Fibroblast of lung (primary cell): ENCODE results near the gene DCUN1D2. TPM values are rescaled to one million over a fixed set of nuclear protein-coding genes. Genes with fewer than 3 reads are reported as not detected.

Experiments used
- DNase-seq, 2 donors: peaks; one replicate each; pipeline versions ENCODE4 v3.0.0 to v3.0.0-alpha.2; 2010; ENCODE audit warnings: low read depth in 2 of 2
- H2AFZ ChIP-seq: 2 replicates; pipeline ENCODE4 v1.5.1; 2012; ENCODE audit warnings: low read length, control low read depth, inconsistent platforms
- H3K27ac ChIP-seq: 2 replicates; pipeline ENCODE4 v1.5.1; 2011; ENCODE audit warnings: low read length, control low read depth; ENCODE audit not compliant: insufficient read depth
- H3K27me3 ChIP-seq: 2 replicates; pipeline ENCODE4 v1.5.1; 2011; ENCODE audit warnings: mild to moderate bottlenecking, low read length; ENCODE audit not compliant: control insufficient read depth, insufficient read depth
- H3K36me3 ChIP-seq: 2 replicates; pipeline ENCODE4 v1.5.1; 2011; ENCODE audit warnings: low read length; ENCODE audit not compliant: control insufficient read depth, insufficient read depth
- H3K4me1 ChIP-seq: 2 replicates; pipeline ENCODE4 v1.5.1; 2011; ENCODE audit warnings: low read length; ENCODE audit not compliant: control insufficient read depth, insufficient read depth; ENCODE audit errors: extremely low read depth
- H3K4me2 ChIP-seq: 2 replicates; pipeline ENCODE4 v1.5.1; 2011; ENCODE audit warnings: low read length, control low read depth; ENCODE audit not compliant: insufficient read depth; ENCODE audit errors: extremely low read depth
- H3K4me3 ChIP-seq, 4 experiments: fragments of 200-600 bp in 1 of 4; sonication (generic) in 1 of 4; replicated peaks in 1 of 4; 2 replicates each; pipeline ENCODE4 v1.5.1; 2011 to 2016; ENCODE audit warnings: low read length in 4 of 4, low read depth in 3 of 4, mild to moderate bottlenecking in 3 of 4, control low read depth in 2 of 4, inconsistent platforms in 1 of 4, mixed read lengths in 1 of 4; ENCODE audit not compliant: insufficient read depth in 1 of 4; ENCODE audit errors: control extremely low read depth in 1 of 4
- H3K79me2 ChIP-seq: 2 replicates; pipeline ENCODE4 v1.5.1; 2012; ENCODE audit warnings: mild to moderate bottlenecking, low read length, inconsistent platforms; ENCODE audit not compliant: control insufficient read depth, insufficient read depth
- H3K9ac ChIP-seq: 2 replicates; pipeline ENCODE4 v1.5.1; 2011; ENCODE audit warnings: mild to moderate bottlenecking, low read length, control low read depth; ENCODE audit not compliant: insufficient read depth
- H3K9me3 ChIP-seq: 2 replicates; pipeline ENCODE4 v1.5.1; 2012; ENCODE audit warnings: low read depth, low read length; ENCODE audit not compliant: control insufficient read depth, insufficient read depth
- H4K20me1 ChIP-seq: 2 replicates; pipeline ENCODE4 v1.5.1; 2011; ENCODE audit warnings: low read length; ENCODE audit not compliant: control insufficient read depth, insufficient read depth; ENCODE audit errors: extremely low read depth
- CTCF ChIP-seq, 2 donors: IDR thresholded peaks in 1 of 2; conservative IDR thresholded peaks in 1 of 2; 1 replicate in 1 of 2; 2 replicates in 1 of 2; pipeline ENCODE4 v1.5.1; 2011 to 2012; ENCODE audit warnings: low read length in 2 of 2, control low read depth in 1 of 2, inconsistent platforms in 1 of 2, low read depth in 1 of 2, mild to moderate bottlenecking in 1 of 2
- EZH2 ChIP-seq: IDR thresholded peaks from 2 replicates; pipeline ENCODE4 v1.5.1; 2012; ENCODE audit warnings: low read length, control low read depth, mild to moderate bottlenecking; ENCODE audit errors: missing control alignments
- polyA plus RNA-seq, 2 donors: library from polyadenylated mRNA; depleted of rRNA in 1 of 2; stranded (reverse) in 1 of 2; unstranded in 1 of 2; fragments of >200 nt; gene quantifications; 2 replicates each; pipeline ENCODE4 v1.2.1, GENCODE V29; 2011 to 2012; ENCODE audit warnings: missing spikeins in 1 of 2
- total RNA-seq: library from RNA; depleted of rRNA; stranded (reverse); fragments of >200 nt; gene quantifications from 2 replicates; pipeline ENCODE4 v1.2.1, GENCODE V29; 2014

DCUN1D2 gene
- total and polyA plus RNA-seq, 2 donors (not counting 1 experiment from before 2014, with no cell fraction given): 10.7 to 11.6 TPM

- Histone ChIP-seq H3K9me3 (no peaks in the 10 kb centered on the region), H3K4me3 (no peak overlapping the region), H3K36me3 (no peaks in the 10 kb centered on the region), H3K27ac (no peak overlapping the region), H3K9ac (no peak overlapping the region), H3K4me2 (no peak overlapping the region), H3K4me1 (no peaks in the 10 kb centered on the region), H4K20me1 (no peaks in the 10 kb centered on the region), H3K27me3 (no peaks in the 10 kb centered on the region), H2AFZ (no peak overlapping the region), H3K79me2 (no peaks in the 10 kb centered on the region)
- no peak for TF ChIP-seq CTCF (conservative IDR thresholded peaks at IDR 0.05 in 1 of 2, IDR thresholded peaks at IDR 0.05 in 1 of 2; ENCODE audit: low read depth in 1 of 2, low read length in 2 of 2)
- no peak for TF ChIP-seq EZH2
- DNase-seq: no peak
These were observed 60.9 kb downstream of the DCUN1D2 start for GRCh38 chr13:113429608-113429985.

- no peaks in the 10 kb centered on the region for H3K27me3 ChIP-seq
- no peak overlapping the region for H3K4me3 ChIP-seq
- no peak overlapping the region for H3K9ac ChIP-seq
- H3K36me3 ChIP-seq: no peaks in the 10 kb centered on the region
- TF ChIP-seq CTCF (conservative IDR thresholded peaks at IDR 0.05 in 1 of 2, IDR thresholded peaks at IDR 0.05 in 1 of 2; ENCODE audit: low read depth in 1 of 2, low read length in 2 of 2) (no peak), EZH2 (no peak)
- no peak overlapping the region for H2AFZ ChIP-seq
- H4K20me1 ChIP-seq: no peaks in the 10 kb centered on the region
- no peaks in the 10 kb centered on the region for H3K79me2 ChIP-seq
- no peak for DNase-seq
- H3K4me2 ChIP-seq: no peak overlapping the region
- no peak overlapping the region for H3K27ac ChIP-seq
- H3K4me1 ChIP-seq: no peaks in the 10 kb centered on the region
- H3K9me3 ChIP-seq: no peaks in the 10 kb centered on the region
These were observed 61.5 kb downstream of the DCUN1D2 start for GRCh38 chr13:113428871-113429607.

- Histone ChIP-seq H3K9ac (no peak overlapping the region), H3K36me3 (no peaks in the 10 kb centered on the region), H3K4me2 (no peak overlapping the region), H3K9me3 (no peaks in the 10 kb centered on the region), H4K20me1 (no peaks in the 10 kb centered on the region), H3K4me1 (no peaks in the 10 kb centered on the region), H3K27ac (no peak overlapping the region), H3K4me3 (no peak overlapping the region), H3K27me3 (no peaks in the 10 kb centered on the region), H3K79me2 (no peaks in the 10 kb centered on the region), H2AFZ (no peak overlapping the region)
- no peak for DNase-seq
- TF ChIP-seq EZH2 (no peak), CTCF (conservative IDR thresholded peaks at IDR 0.05 in 1 of 2, IDR thresholded peaks at IDR 0.05 in 1 of 2; ENCODE audit: low read depth in 1 of 2, low read length in 2 of 2) (no peak)
These were observed 62.0 kb downstream of the DCUN1D2 start for GRCh38 chr13:113428469-113428865.
